Upper lobe of left lung (tissue), 6 donors: ENCODE measurements around the gene CARD10. TPM values are rescaled to one million over a fixed set of nuclear protein-coding genes. Genes with fewer than 3 reads are reported as not detected.

Experiments
- ATAC-seq, 2 donors: fragments of 200-7000 bp; cut with Tn5 transposase; one replicate each; pipeline ENCODE4 v1.9.1; 2022; ENCODE audit warnings: mild to moderate bottlenecking in 2 of 2, moderate library complexity in 2 of 2; ENCODE audit not compliant: low FRiP score in 2 of 2
- DNase-seq, 2 donors: peaks; one replicate each; pipeline ENCODE4 v3.0.0-alpha.2; 2019 to 2020
- H3K27ac ChIP-seq, 4 donors: fragments of 200-600 bp; sonication (generic); one replicate each; pipeline ENCODE4 v1.5.1; 2016 to 2019
- H3K27me3 ChIP-seq, 4 donors: fragments of 200-600 bp; sonication (generic); one replicate each; pipeline ENCODE4 v1.5.1; 2017 to 2019
- H3K36me3 ChIP-seq, 4 donors: fragments of 200-600 bp; sonication (generic); one replicate each; pipeline ENCODE4 v1.5.1; 2016 to 2019
- H3K4me1 ChIP-seq, 4 donors: fragments of 200-600 bp; sonication (generic); one replicate each; pipeline ENCODE4 v1.5.1; 2018 to 2019
- H3K4me3 ChIP-seq, 4 donors: fragments of 200-600 bp; sonication (generic); one replicate each; pipeline ENCODE4 v1.5.1; 2017 to 2019; ENCODE audit warnings: mild to moderate bottlenecking in 2 of 4, moderate library complexity in 1 of 4
- H3K9me3 ChIP-seq, 4 donors: fragments of 200-600 bp; sonication (generic); one replicate each; pipeline ENCODE4 v1.5.1; 2018 to 2019
- CTCF ChIP-seq, 6 experiments: fragments of 450-650 bp in 4 of 6; fragments of 200-600 bp in 2 of 6; sonication (generic) in 2 of 6; IDR thresholded peaks; one replicate each; pipeline ENCODE4 v1.5.1; 2016 to 2019; ENCODE audit warnings: antibody characterized with exemption in 6 of 6
- EP300 ChIP-seq, 4 donors: sonication (generic); formaldehyde crosslinking; IDR thresholded peaks; one replicate each; pipeline ENCODE4 v1.5.1; 2017; ENCODE audit warnings: antibody characterized with exemption in 4 of 4, control low read depth in 2 of 4
- POLR2A ChIP-seq, 4 donors: fragments of 450-650 bp; IDR thresholded peaks; one replicate each; pipeline ENCODE4 v1.5.1; 2016 to 2017; ENCODE audit warnings: antibody characterized with exemption in 4 of 4, mild to moderate bottlenecking in 2 of 4
- POLR2AphosphoS5 ChIP-seq, 2 donors: sonication (generic); formaldehyde crosslinking; IDR thresholded peaks; one replicate each; pipeline ENCODE4 v1.5.1; 2017; ENCODE audit warnings: antibody characterized with exemption in 2 of 2
- WGBS, 2 donors: methylation state at CpG; one replicate each; pipeline ENCODE4 v1.1.5; 2017 to 2018; 5-methylcytosine and 5-hydroxymethylcytosine counted together
- total RNA-seq, 6 donors: library from RNA; depleted of rRNA in 4 of 6; stranded (reverse); fragments of >200 nt in 4 of 6; gene quantifications; one replicate each; pipeline versions ENCODE4 v1.1.0 to v1.2.1, GENCODE V29; 2016 to 2021
- donor health status: DM: no; HTN: no; CAD: no; lungs with moderate emphysema.
- donor health status: DM: no; HTN: yes; CAD: no; lungs with severe emphysema.

Gene CARD10
- total RNA-seq, 6 donors from 2014 or later, result 6.2 to 19.8 (median 13.6) TPM

GRCh38 chr22:37562049-37562875 lies 43.0 kb upstream of the CARD10 start:
- no peak for DNase-seq
- Histone ChIP-seq H3K27ac (peak overlapping the region; percentile 97 to 99 (median 99)), H3K4me3 (peak overlapping the region in 3 of 4 donors; percentile 69 to 87 (median 82)), H3K9me3 (no peaks in the 10 kb centered on the region), H3K4me1 (peaks cover 69 to 85% (median 76%) of the 10 kb centered on the region in 4 donors), H3K36me3 (peaks cover 5 to 15% (median 9%) of the 10 kb centered on the region in 4 donors), H3K27me3 (peaks cover 0 to 15% (median 2%) of the 10 kb centered on the region in 4 donors)
- TF ChIP-seq CTCF (IDR thresholded peaks at IDR 0.05) (peak in 1 of 6 experiments; percentile 45), POLR2AphosphoS5 (IDR thresholded peaks at IDR 0.05) (no peak)
- WGBS, 2 donors, result 59 to 66% methylated on average over 14 of the region's 14 CpGs
- no peak for ATAC-seq

GRCh38 chr22:37561212-37562048 lies 42.2 kb upstream of the CARD10 start:
- H3K27me3 ChIP-seq, result peaks cover 0 to 15% (median 2%) of the 10 kb centered on the region in 4 donors

GRCh38 chr22:37560608-37561211 lies 41.5 kb upstream of the CARD10 start:
- H3K27ac ChIP-seq, result peak overlapping the region; percentile 97 to 99 (median 99)
- WGBS, 2 donors, result 0% methylated on average over 40 of the region's 72 CpGs; no CpG with 5 or more reads in 1 of the 2 donors
- peaks cover 0 to under 1% (median 0%) of the 10 kb centered on the region in 4 donors for H3K36me3 ChIP-seq
- H3K27me3 ChIP-seq, result peaks cover 0 to 15% (median 2%) of the 10 kb centered on the region in 4 donors
- peaks cover 62 to 76% (median 67%) of the 10 kb centered on the region in 4 donors for H3K4me1 ChIP-seq
- ATAC-seq (peak in 1 of 2 donors; percentile 49), DNase-seq (peak; percentile 46 to 91)
- H3K9me3 ChIP-seq, result no peaks in the 10 kb centered on the region
- H3K4me3 ChIP-seq, result peak overlapping the region; percentile 69 to 87 (median 84)
- TF ChIP-seq CTCF (IDR thresholded peaks at IDR 0.05) (peak in 2 of 6 experiments; percentile 8 to 9), POLR2A (IDR thresholded peaks at IDR 0.05) (no peak), EP300 (IDR thresholded peaks at IDR 0.05) (peak in 1 of 4 donors; percentile 41), POLR2AphosphoS5 (IDR thresholded peaks at IDR 0.05) (peak; percentile 26 to 67)

More at GRCh38 chr22:37561212-37562048, 42.2 kb upstream of the CARD10 start:
- DNase-seq (peak; percentile 92 to 93), ATAC-seq (peak; percentile 81 to 84)
- Histone ChIP-seq H3K9me3 (no peaks in the 10 kb centered on the region), H3K4me3 (peak overlapping the region; percentile 69 to 87 (median 84)), H3K4me1 (peaks cover 69 to 82% (median 74%) of the 10 kb centered on the region in 4 donors), H3K27ac (peak overlapping the region; percentile 97 to 99 (median 99)), H3K36me3 (peaks cover under 1 to 7% (median 4%) of the 10 kb centered on the region in 4 donors)
- WGBS, 2 donors, result 0 to 4% methylated on average over 3 to 23 of the region's 56 CpGs
- TF ChIP-seq EP300 (IDR thresholded peaks at IDR 0.05), result peak in 2 of 4 donors; percentile 16 to 70
- peak; percentile 83 to 93 (median 88) for TF ChIP-seq CTCF (IDR thresholded peaks at IDR 0.05)
- peak in 3 of 4 donors; percentile 10 to 58 (median 49) for TF ChIP-seq POLR2A (IDR thresholded peaks at IDR 0.05)
- peak; percentile 69 to 80 for TF ChIP-seq POLR2AphosphoS5 (IDR thresholded peaks at IDR 0.05)

GRCh38 chr22:37559901-37560607 lies 40.8 kb upstream of the CARD10 start, which contains the start of gene CDC42EP1:
CDC42EP1 (plus strand) TSS chr22:37560480; CDS start chr22:37566350, 5,870 bp downstream.
- H3K4me1 ChIP-seq, result peaks cover 56 to 70% (median 63%) of the 10 kb centered on the region in 4 donors
- 0 to 8% methylated on average over 3 to 54 of the region's 76 CpGs for WGBS, 2 donors
- H3K4me3 ChIP-seq, result peak within 1 kb of the TSS; percentile 69 to 87 (median 84)
- peak; percentile 54 to 93 for DNase-seq
- peak; percentile 6 to 78 for ATAC-seq
- H3K27me3 ChIP-seq, result peaks cover 0 to 15% (median 2%) of the 10 kb centered on the region in 4 donors
- peak; percentile 29 to 53 for TF ChIP-seq POLR2AphosphoS5 (IDR thresholded peaks at IDR 0.05)
- no peak for TF ChIP-seq EP300 (IDR thresholded peaks at IDR 0.05)
- peak in 2 of 4 donors; percentile 73 to 81 for TF ChIP-seq POLR2A (IDR thresholded peaks at IDR 0.05)
- TF ChIP-seq CTCF (IDR thresholded peaks at IDR 0.05), result no peak
- H3K36me3 ChIP-seq, result no peaks in the 10 kb centered on the region
- H3K27ac ChIP-seq, result peak within 1 kb of the TSS; percentile 97 to 99 (median 99)
- H3K9me3 ChIP-seq, result no peaks in the 10 kb centered on the region
